Measurements from ENCODE around the gene DLEC1.
"Not testable (repeated sequence)": the region's sequence is repeated elsewhere in the genome, so short reads cannot be mapped to it uniquely, and the experiment has no call there.

The DLEC1 gene

DNA sequence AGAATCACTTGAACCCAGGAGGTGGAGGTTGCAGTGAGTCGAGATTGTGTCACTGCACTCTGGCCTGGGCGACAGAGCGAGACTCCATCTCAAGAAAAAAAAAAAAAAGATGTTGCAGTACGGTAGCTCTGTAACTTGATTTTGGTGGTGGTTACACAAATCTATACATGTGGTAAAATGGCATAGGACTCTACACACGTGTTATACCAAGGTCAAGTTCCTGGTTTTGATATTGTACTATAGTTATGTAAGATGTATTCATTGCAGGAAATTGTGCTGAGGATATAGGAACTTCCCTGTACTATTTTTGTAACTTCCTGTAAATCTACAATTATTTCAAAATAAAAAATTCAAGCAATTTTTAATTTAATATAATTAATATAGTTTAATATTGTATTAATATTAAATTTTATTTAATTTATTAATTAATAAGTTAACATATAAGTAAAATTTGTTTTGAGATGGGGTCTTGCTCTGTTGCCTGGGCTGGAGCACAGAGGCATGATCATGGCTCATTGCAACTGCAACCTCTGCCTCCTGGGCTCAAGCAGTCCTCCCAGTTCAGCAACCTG, 109.4 kb downstream of the DLEC1 start:
- no peak overlapping the region for H3K9ac ChIP-seq (ENCODE audit: low read depth, low read length)
- no peaks in the 10 kb centered on the region; the same call in 1 of the 2 replicates for H3K9me3 ChIP-seq (ENCODE audit: control insufficient read depth, insufficient read depth, low read length)
- H3K4me1 ChIP-seq (ENCODE audit: insufficient read depth, low read length): no peaks in the 10 kb centered on the region
- H3K36me3 ChIP-seq (ENCODE audit: insufficient read depth, low read length): no peaks in the 10 kb centered on the region

DNA sequence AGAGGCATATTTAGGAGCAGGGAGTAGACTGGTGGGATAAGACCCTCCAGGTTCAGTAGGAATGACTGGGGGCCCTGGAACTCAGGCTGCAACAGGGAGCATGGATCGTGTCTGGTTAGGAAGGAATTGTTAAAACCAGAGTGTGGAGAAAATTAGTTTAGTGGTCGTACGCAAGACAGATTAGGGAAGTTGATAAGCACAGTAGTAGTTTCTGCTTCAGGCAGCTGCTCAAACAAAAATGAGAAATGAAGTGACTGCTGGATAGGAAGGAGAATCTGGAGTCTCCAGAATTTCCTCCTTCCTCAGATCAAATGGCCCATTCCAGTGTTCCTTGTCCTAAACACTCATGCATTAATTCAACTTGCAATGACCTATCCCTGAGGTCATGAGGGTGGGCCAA, 110.7 kb downstream of the DLEC1 start:
- no peaks in the 10 kb centered on the region for H3K4me1 ChIP-seq (ENCODE audit: insufficient read depth, low read length)
- no peak overlapping the region for H3K9ac ChIP-seq (ENCODE audit: low read depth, low read length)

DNA sequence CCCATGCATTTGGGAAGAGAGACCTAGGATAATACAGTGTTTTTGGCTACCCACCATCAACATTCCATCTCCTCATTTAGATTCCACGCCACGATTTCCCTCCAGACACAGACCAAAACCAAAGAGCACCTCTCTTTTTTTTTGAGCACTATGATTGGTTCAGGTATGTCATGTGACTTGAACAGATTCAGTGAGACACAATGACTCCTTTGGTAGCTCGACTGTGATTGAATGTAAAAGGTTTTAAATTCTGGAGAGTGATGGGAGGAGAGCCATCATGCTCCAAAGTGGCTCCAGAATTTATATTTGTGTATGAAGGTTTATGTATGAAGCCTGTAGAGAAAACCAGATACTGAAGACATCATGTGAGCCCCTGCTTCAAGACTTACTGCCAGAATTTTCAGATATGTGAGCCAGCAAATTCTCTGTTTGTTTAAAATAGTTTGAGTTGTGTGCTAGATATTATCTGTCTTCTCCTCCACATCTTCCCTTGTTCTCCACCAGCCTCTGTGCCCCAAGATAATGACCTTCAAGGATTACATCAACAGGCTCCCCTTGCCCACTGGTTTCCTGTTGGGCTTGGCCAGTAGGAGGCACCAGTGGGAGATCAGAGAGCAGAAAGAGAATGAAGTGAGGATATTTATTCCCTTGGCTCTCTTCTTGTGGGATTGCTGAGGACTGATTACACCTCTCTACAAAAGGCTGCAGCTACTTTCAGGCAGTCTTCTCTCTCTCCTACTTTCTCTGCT, 111.9 kb downstream of the DLEC1 start:
- no peaks in the 10 kb centered on the region for H3K4me1 ChIP-seq (ENCODE audit: insufficient read depth, low read length)

More for the DNA sequence above, 110.7 kb downstream of the DLEC1 start:
- no peaks in the 10 kb centered on the region for H3K36me3 ChIP-seq (ENCODE audit: insufficient read depth, low read length)
- no peaks in the 10 kb centered on the region; the same call in 1 of the 2 replicates for H3K9me3 ChIP-seq (ENCODE audit: control insufficient read depth, insufficient read depth, low read length)

DNA sequence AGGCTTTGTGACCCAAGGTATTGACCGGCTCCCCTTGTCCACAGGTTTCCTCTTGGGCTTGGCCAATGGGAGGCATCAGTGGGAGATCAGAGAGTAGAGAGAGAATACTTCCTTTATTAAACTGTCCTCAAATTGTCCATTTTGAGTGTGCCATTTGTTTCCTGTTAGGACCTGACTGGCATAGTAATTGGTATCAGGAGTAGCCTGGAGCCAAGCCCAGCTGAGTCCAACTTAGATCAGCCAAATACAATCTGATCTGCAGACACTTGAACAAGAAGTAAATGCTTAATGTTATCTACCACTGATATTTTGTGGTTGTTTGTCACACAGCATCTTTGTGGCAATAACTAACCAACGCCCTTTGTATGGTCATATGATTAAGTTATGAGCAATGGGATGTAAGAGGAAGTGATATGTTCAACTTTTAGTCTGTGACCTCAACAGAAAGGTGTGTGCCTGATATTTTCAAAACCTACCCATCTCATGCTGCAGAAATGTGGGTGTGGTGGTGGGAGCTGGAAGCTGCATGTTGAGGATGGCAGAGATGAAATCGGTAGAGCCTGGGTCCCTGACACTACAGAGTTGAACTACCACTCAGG, 112.8 kb downstream of the DLEC1 start:
- H3K9me3 ChIP-seq (ENCODE audit: control insufficient read depth, insufficient read depth, low read length): no peaks in the 10 kb centered on the region
- no peaks in the 10 kb centered on the region for H3K36me3 ChIP-seq (ENCODE audit: insufficient read depth, low read length)
- no peaks in the 10 kb centered on the region for H3K4me1 ChIP-seq (ENCODE audit: insufficient read depth, low read length)
- no peak overlapping the region for H3K9ac ChIP-seq (ENCODE audit: low read depth, low read length)

More for the DNA sequence above, 111.9 kb downstream of the DLEC1 start:
- Histone ChIP-seq H3K9me3 (ENCODE audit: control insufficient read depth, insufficient read depth, low read length) (no peaks in the 10 kb centered on the region; the same call in 1 of the 2 replicates), H3K36me3 (ENCODE audit: insufficient read depth, low read length) (no peaks in the 10 kb centered on the region), H3K9ac (ENCODE audit: low read depth, low read length) (no peak overlapping the region)

DNA sequence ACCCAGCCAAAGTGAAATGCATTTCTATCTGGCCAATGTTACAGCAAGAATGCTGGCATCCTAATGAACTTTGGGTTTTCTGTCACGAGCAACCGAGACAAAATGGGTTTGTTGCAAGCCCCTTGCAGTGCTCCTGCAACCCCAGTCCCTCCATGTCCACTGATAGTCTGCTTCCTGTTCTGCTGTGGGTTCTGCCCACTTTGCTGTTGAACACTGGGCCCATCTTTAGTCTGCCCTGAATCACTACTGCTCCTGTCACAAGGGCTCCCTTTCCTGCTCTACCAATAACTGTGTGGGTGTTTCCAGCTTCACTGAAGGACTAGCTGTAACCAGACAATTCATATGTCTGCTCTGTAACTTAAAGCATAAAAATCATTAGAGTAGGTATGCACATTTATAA, 113.6 kb downstream of the DLEC1 start:
- H3K4me1 ChIP-seq (ENCODE audit: insufficient read depth, low read length): no peaks in the 10 kb centered on the region
- no peaks in the 10 kb centered on the region for H3K9me3 ChIP-seq (ENCODE audit: control insufficient read depth, insufficient read depth, low read length)
- no peak overlapping the region for H3K9ac ChIP-seq (ENCODE audit: low read depth, low read length)
- no peaks in the 10 kb centered on the region for H3K36me3 ChIP-seq (ENCODE audit: insufficient read depth, low read length)

DNA sequence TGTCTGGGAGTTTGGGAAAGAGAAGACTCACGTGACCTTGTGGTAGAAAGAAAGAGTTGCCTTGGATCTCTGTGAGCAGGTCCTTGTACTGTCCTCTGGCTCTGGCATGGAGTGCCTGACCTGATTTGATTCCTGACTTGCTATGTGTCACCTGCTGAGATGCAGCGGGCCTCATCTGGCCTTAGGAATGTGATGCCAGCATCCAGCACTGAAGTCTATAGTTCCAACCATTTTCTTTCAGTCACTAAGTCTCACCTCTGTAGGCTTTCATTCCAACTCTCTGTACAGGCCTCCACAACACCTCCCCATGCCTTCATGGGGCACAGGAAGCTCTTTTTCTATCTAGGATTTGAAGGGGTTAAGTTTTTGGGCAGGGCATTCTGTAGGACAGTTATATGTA, 114.2 kb downstream of the DLEC1 start:
- Histone ChIP-seq H3K9ac (ENCODE audit: low read depth, low read length) (no peak overlapping the region), H3K9me3 (ENCODE audit: control insufficient read depth, insufficient read depth, low read length) (no peaks in the 10 kb centered on the region), H3K36me3 (ENCODE audit: insufficient read depth, low read length) (no peaks in the 10 kb centered on the region), H3K4me1 (ENCODE audit: insufficient read depth, low read length) (no peaks in the 10 kb centered on the region)

DNA sequence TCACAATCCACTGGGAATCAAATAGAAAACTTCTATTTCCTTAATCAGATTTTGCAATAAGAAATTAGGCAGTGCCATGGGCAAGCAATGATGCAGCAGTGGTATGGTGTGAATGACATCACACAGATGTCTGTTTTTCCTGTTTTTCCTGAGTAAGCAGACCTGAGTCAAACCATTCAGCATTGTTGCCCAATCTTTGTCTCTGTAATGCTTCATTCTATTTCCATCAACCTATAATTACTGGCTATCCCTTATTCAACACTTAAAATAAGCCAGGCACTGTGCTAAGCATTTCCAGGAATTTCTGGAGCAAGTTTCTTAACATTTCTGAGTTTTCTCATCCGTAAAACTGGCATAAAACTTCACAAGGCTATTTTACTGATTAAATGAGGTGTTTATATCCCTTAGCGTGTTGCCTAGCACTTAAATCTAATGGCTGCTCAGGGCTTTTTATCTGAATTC, 115.1 kb downstream of the DLEC1 start:
- H3K9ac ChIP-seq (ENCODE audit: low read depth, low read length): no peak overlapping the region
- H3K4me1 ChIP-seq (ENCODE audit: insufficient read depth, low read length): no peaks in the 10 kb centered on the region
- H3K36me3 ChIP-seq (ENCODE audit: insufficient read depth, low read length): no peaks in the 10 kb centered on the region

DNA sequence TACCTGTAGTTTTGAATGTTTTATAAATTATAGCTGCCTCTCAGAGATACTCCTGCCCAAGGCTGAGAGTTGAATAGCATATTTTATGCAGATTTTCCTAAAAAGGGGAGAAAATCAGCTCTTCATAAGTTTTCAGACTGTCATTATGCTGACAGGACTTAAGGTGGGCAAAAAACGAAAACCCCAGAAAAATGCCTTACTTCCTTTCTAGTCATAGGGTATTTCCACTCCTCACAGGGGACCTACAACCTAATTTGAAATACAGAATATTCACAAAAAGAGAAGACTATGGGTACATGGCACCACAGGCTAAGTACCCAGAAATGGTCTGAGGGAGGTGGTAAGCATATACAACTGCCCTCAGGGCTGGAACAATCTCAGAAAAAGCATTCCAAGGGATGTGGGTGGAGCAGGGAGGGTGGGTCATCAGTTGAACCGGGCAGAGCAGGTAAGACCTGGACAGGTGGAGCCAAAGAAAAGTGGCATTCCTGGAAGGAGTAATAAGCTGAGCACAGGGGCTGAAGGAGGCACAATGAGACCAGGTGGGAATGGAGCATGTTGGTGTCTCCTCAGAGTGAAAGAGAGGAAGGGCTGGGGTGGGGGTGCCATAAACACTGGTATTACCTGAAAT, 115.7 kb downstream of the DLEC1 start:
- H3K9ac ChIP-seq (ENCODE audit: low read depth, low read length): no peak overlapping the region
- no peaks in the 10 kb centered on the region for H3K36me3 ChIP-seq (ENCODE audit: insufficient read depth, low read length)
- H3K9me3 ChIP-seq (ENCODE audit: control insufficient read depth, insufficient read depth, low read length): no peaks in the 10 kb centered on the region
- H3K4me1 ChIP-seq (ENCODE audit: insufficient read depth, low read length): no peaks in the 10 kb centered on the region

More for the DNA sequence above, 115.1 kb downstream of the DLEC1 start:
- H3K9me3 ChIP-seq (ENCODE audit: control insufficient read depth, insufficient read depth, low read length): no peaks in the 10 kb centered on the region

DNA sequence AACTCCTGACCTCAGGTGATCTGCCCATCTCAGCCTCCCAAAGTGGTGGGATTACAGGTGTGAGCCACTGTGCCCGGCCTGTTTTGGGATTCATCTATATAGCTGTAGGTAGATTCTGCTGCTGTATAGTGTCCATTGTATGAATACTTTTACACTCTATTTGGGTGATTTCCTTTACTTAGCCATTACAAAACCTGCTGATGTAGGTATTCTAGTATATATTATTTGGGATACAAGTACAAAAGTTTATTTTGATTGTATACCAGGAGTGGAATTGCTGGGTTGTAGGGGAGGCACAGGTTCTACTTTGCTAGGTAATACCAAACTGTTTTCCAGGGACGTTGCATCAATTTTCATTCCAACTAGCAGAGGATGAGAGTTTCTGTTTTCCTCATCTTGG, 116.8 kb downstream of the DLEC1 start:
- Histone ChIP-seq H3K4me1 (ENCODE audit: insufficient read depth, low read length) (no peaks in the 10 kb centered on the region), H3K9ac (ENCODE audit: low read depth, low read length) (no peak overlapping the region), H3K36me3 (ENCODE audit: insufficient read depth, low read length) (no peaks in the 10 kb centered on the region), H3K9me3 (ENCODE audit: control insufficient read depth, insufficient read depth, low read length) (no peaks in the 10 kb centered on the region)

DNA sequence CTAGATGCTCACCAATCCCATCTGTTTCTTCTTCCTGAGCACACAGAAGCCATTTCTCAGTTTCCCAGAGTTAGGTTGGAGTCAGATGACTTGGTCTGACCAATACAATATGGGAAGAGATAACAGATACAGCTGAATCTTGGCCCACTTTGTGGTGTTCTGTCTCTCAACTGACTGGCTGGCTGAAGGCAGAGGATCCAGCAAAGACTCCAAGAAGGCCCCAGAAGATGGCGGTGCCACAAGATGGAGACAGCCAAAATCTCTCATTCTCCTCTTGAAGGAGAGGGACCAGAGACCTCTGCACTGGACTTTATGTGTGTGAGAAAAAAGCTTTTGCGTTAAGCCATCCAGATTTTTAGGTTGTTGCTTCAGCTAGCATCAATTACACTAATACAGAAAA, 118.1 kb downstream of the DLEC1 start:
- Histone ChIP-seq H3K9me3 (ENCODE audit: control insufficient read depth, insufficient read depth, low read length) (no peaks in the 10 kb centered on the region), H3K36me3 (ENCODE audit: insufficient read depth, low read length) (no peaks in the 10 kb centered on the region), H3K4me1 (ENCODE audit: insufficient read depth, low read length) (no peaks in the 10 kb centered on the region), H3K9ac (ENCODE audit: low read depth, low read length) (no peak overlapping the region)

DNA sequence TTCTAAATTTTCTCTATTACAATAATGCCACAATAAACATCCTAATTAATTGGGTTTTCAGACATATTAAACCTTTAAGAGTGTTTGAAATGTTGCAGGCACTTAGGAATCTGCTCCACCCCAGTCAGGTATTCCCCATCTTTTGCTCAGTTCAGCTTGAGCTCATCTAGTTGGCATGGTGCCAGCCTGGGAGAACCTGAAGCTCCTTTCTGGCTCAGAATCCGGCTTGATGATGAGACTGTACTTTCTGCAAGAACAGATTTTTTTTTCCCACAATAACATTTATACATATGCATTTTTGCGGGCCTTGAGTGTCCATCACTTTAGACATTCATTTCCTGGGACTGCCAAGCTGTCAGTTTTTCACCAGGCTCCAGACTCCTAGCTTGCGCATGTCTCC, 118.6 kb downstream of the DLEC1 start:
- no peaks in the 10 kb centered on the region for H3K36me3 ChIP-seq (ENCODE audit: insufficient read depth, low read length)
- H3K4me1 ChIP-seq (ENCODE audit: insufficient read depth, low read length): no peaks in the 10 kb centered on the region
- no peaks in the 10 kb centered on the region for H3K9me3 ChIP-seq (ENCODE audit: control insufficient read depth, insufficient read depth, low read length)
- no peak overlapping the region for H3K9ac ChIP-seq (ENCODE audit: low read depth, low read length)

DNA sequence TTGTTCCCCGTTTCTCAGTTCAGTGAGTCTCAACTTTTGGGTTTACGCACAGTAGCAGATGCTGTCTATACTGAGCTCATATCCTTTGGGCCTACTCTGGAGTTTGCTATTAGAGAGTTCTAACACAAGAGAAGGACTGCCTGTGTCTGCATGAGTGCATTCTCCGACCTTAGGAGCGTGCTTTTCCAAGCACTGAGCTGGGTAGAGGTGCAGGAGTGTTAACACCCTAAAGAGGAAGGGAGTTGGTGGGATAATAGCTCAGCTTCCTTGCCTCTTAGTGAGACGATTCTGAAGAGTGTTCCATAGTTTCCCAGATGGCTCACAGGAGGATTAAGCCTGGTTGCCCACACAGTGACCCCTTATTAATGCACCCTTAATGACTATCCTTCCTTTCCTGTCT, 119.5 kb downstream of the DLEC1 start:
- Histone ChIP-seq H3K36me3 (ENCODE audit: insufficient read depth, low read length) (no peaks in the 10 kb centered on the region), H3K4me1 (ENCODE audit: insufficient read depth, low read length) (no peaks in the 10 kb centered on the region)

DNA sequence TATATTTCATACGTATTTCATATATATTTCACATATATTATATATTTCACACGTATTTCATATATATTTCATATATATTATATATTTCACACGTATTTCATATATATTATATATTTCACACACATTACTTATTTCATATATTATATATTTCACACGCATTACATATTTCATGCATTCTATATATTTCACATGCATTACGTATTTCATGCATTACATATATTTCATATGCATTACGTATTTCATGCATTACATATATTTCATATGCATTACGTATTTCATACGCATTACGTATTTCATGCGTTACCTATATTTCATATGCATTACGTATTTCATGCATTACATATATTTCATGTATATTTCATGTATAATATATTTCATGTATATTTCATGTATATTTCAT, 121.7 kb downstream of the DLEC1 start:
- H3K9ac ChIP-seq (ENCODE audit: low read depth, low read length); H3K4me1 ChIP-seq (ENCODE audit: insufficient read depth, low read length); H3K36me3 ChIP-seq (ENCODE audit: insufficient read depth, low read length); H3K9me3 ChIP-seq (ENCODE audit: control insufficient read depth, insufficient read depth, low read length): not testable (repeated sequence)

More for the DNA sequence above, 119.5 kb downstream of the DLEC1 start:
- Histone ChIP-seq H3K9ac (ENCODE audit: low read depth, low read length) (no peak overlapping the region), H3K9me3 (ENCODE audit: control insufficient read depth, insufficient read depth, low read length) (no peaks in the 10 kb centered on the region)

DNA sequence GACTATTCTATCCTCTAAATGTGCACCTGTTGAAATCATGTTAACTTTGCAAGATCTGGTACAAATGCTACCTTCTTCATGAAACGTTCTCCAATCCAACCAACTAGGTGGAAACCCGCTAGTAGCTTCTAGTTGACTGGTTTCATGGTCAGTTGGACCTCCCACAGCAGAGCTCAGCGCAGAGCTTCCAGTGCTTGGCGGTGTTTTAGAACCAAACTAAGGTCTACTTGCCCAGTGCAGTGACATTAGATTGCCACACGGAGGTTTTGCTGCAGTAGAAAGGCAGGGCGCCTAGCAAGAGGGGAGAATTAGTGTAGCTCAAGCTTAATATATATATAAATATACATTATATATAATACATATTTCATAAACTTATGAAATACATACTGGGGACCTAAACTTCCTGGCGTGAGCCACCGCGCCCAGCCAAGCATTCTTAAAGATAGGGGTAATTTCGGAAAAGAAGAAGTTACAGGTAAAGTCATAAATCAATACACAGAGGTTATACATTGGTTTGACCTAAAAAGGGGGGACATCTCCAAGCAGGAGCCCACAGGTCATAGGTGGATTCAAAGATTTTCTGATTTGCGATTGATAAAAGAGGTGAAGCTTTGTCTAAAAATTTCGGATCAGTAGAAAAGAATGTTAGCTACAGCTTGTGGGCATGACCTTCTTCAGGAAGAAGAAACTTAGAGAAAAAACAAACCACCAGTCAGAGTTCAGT, 124.3 kb downstream of the DLEC1 start:
- Histone ChIP-seq H3K4me1 (ENCODE audit: insufficient read depth, low read length) (no peaks in the 10 kb centered on the region), H3K36me3 (ENCODE audit: insufficient read depth, low read length) (no peaks in the 10 kb centered on the region), H3K9me3 (ENCODE audit: control insufficient read depth, insufficient read depth, low read length) (no peaks in the 10 kb centered on the region), H3K9ac (ENCODE audit: low read depth, low read length) (no peak overlapping the region)
